HCT116 (cell line): Measurements from ENCODE around the gene CACNA2D3. TPM values are rescaled to one million over a fixed set of nuclear protein-coding genes. Genes with fewer than 3 reads are reported as not detected.

Source experiments
- ATAC-seq: fragments of 200-7000 bp; cut with Tn5 transposase; 2 replicates; pipeline ENCODE4 v1.9.1; 2020; ENCODE audit warnings: mild to moderate bottlenecking, moderate library complexity
- BruUV-seq: library from RNA; stranded (reverse); fragments of 400-500 nt; replicated peaks from 2 replicates; lab custom pipeline; 2021; lab: Mats Ljungman, UMichigan
- CTCF ChIA-PET: fragments of 300-600 bp; sonication (Branson Sonifier 250); formaldehyde crosslinking; loops from one replicate; lab custom pipeline; 2021; ENCODE audit warnings: antibody characterized with exemption; lab: Charles Lee
- POLR2A ChIA-PET: fragments of 300-600, 350-600 bp; sonication (Branson Sonifier 250); formaldehyde crosslinking; loops from one replicate; lab custom pipeline; 2021; ENCODE audit warnings: antibody characterized with exemption; lab: Charles Lee
- RAD21 ChIA-PET, 2 experiments: fragments of 300-600 bp; sonication (Branson Sonifier 250); formaldehyde crosslinking; loops; one replicate each; lab custom pipeline; 2023; ENCODE audit warnings: low total read pairs in 2 of 2; ENCODE audit not compliant: uncharacterized antibody in 2 of 2, unreplicated experiment in 2 of 2, low non-redundant PET in 1 of 2; lab: Charles Lee
- DNase-seq: peaks from one replicate; pipeline ENCODE4 v3.0.0-alpha.2; 2010; ENCODE audit warnings: low read depth, low spot score
- H2AFZ ChIP-seq: fragments of 200-600 bp; shearing (Covaris generic), sonication (generic); 2 replicates; pipeline ENCODE4 v1.6.1; 2017; ENCODE audit warnings: low read depth, mixed run types, mixed read lengths, antibody characterized with exemption, low read length; ENCODE audit not compliant: poor library complexity, severe bottlenecking
- H3K27ac ChIP-seq: 2 replicates; pipeline ENCODE4 v1.5.1; 2012; ENCODE audit warnings: low read depth, low read length
- H3K27me3 ChIP-seq: fragments of 200-600 bp; sonication (generic); 2 replicates; pipeline ENCODE4 v1.6.1; 2016; ENCODE audit warnings: mixed run types, low read length, mixed read lengths; ENCODE audit not compliant: insufficient read depth
- H3K36me3 ChIP-seq, 2 experiments: fragments of 200-500 bp in 1 of 2; fragments of 200-600 bp in 1 of 2; sonication (Bioruptor generic) in 1 of 2; sonication (generic) in 1 of 2; 2 replicates each; pipeline versions ENCODE4 v1.5.1 to v1.6.1; 2014 to 2016; ENCODE audit warnings: low read length in 2 of 2, inconsistent platforms in 1 of 2, mixed read lengths in 1 of 2, mixed run types in 1 of 2; ENCODE audit not compliant: insufficient read depth in 2 of 2, control insufficient read depth in 1 of 2
- H3K4me1 ChIP-seq, 2 experiments: fragments of 200-600 bp in 1 of 2; sonication (generic) in 1 of 2; 2 replicates each; pipeline versions ENCODE4 v1.5.1 to v1.6.1; 2012 to 2017; ENCODE audit warnings: low read length in 2 of 2, inconsistent platforms in 1 of 2, mild to moderate bottlenecking in 1 of 2, mixed read lengths in 1 of 2, mixed run types in 1 of 2, moderate library complexity in 1 of 2; ENCODE audit not compliant: insufficient read depth in 2 of 2, control insufficient read depth in 1 of 2
- H3K4me2 ChIP-seq: fragments of 200-600 bp; sonication (generic); 2 replicates; pipeline ENCODE4 v1.6.1; 2017; ENCODE audit warnings: mixed run types, low read length, mixed read lengths
- H3K4me3 ChIP-seq, 2 experiments: fragments of 200-600 bp in 1 of 2; sonication (generic) in 1 of 2; replicated peaks in 1 of 2; 2 replicates each; pipeline ENCODE4 v1.5.1; 2011 to 2016; ENCODE audit warnings: low read length in 2 of 2, control low read depth in 1 of 2, low read depth in 1 of 2, mild to moderate bottlenecking in 1 of 2, mixed read lengths in 1 of 2, mixed run types in 1 of 2
- H3K79me2 ChIP-seq: fragments of 200-600 bp; sonication (generic); 2 replicates; pipeline ENCODE4 v1.6.1; 2017; ENCODE audit warnings: mild to moderate bottlenecking, mixed run types, low read length, moderate library complexity, mixed read lengths; ENCODE audit not compliant: insufficient read depth
- H3K9ac ChIP-seq: fragments of 200-600 bp; sonication (generic); 2 replicates; pipeline ENCODE4 v1.6.1; 2016; ENCODE audit warnings: low read length, mixed read lengths
- H3K9me2 ChIP-seq: fragments of 200-600 bp; sonication (generic), shearing (Covaris generic); 2 replicates; pipeline ENCODE4 v1.6.1; 2017; ENCODE audit warnings: mixed run types, mild to moderate bottlenecking, moderate library complexity; ENCODE audit not compliant: insufficient read depth
- H3K9me3 ChIP-seq, 2 experiments: fragments of 200-500 bp in 1 of 2; fragments of 200-600 bp in 1 of 2; sonication (Bioruptor generic) in 1 of 2; sonication (generic) in 1 of 2; 2 replicates each; pipeline ENCODE4 v1.6.1; 2014 to 2017; ENCODE audit warnings: low read length in 2 of 2, mixed read lengths in 2 of 2, inconsistent platforms in 1 of 2, low read depth in 1 of 2, mild to moderate bottlenecking in 1 of 2, mixed run types in 1 of 2, moderate library complexity in 1 of 2; ENCODE audit not compliant: control insufficient read depth in 1 of 2, insufficient read depth in 1 of 2
- H4K20me1 ChIP-seq: fragments of 200-600 bp; sonication (generic), shearing (Covaris generic); 2 replicates; pipeline ENCODE4 v1.6.1; 2017; ENCODE audit warnings: mixed run types, mild to moderate bottlenecking, moderate library complexity; ENCODE audit not compliant: insufficient read depth
- ATF3 ChIP-seq: IDR thresholded peaks from 2 replicates; pipeline ENCODE4 v1.6.1; 2012
- CBX3 ChIP-seq: IDR thresholded peaks from 2 replicates; pipeline ENCODE4 v1.6.1; 2012; ENCODE audit warnings: low read depth
- CEBPB ChIP-seq: IDR thresholded peaks from 2 replicates; pipeline ENCODE4 v1.6.1; 2012; ENCODE audit warnings: low read depth
- CTCF ChIP-seq, 3 experiments: fragments of 200-600 bp in 1 of 3; sonication (generic) in 1 of 3; IDR thresholded peaks in 2 of 3; conservative IDR thresholded peaks in 1 of 3; 2 replicates each; pipeline ENCODE4 v1.5.1; 2012 to 2017; ENCODE audit warnings: low read depth in 2 of 3, low read length in 2 of 3, antibody characterized with exemption in 1 of 3, borderline replicate concordance in 1 of 3, control low read depth in 1 of 3, mild to moderate bottlenecking in 1 of 3, mixed read lengths in 1 of 3, mixed run types in 1 of 3, moderate library complexity in 1 of 3; ENCODE audit not compliant: insufficient read depth in 1 of 3
- EGR1 ChIP-seq: IDR thresholded peaks from 2 replicates; pipeline ENCODE4 v1.6.1; 2012; ENCODE audit warnings: low read depth
- EZH2phosphoT487 ChIP-seq: fragments of 200-600 bp; IDR thresholded peaks from 2 replicates; pipeline ENCODE4 v1.6.1; 2018; ENCODE audit warnings: antibody characterized with exemption, borderline replicate concordance
- FOSL1 ChIP-seq: IDR thresholded peaks from 2 replicates; pipeline ENCODE4 v1.6.1; 2012; ENCODE audit warnings: low read depth
- JUND ChIP-seq: IDR thresholded peaks from 2 replicates; pipeline ENCODE4 v1.6.1; 2012
- MAX ChIP-seq: IDR thresholded peaks from 2 replicates; pipeline ENCODE4 v1.6.1; 2012
- POLR2A ChIP-seq: IDR thresholded peaks from 2 replicates; pipeline ENCODE4 v1.7.0; 2011; ENCODE audit warnings: borderline replicate concordance; ENCODE audit not compliant: insufficient read depth, insufficient read length; ENCODE audit errors: extremely low read depth
- POLR2AphosphoS5 ChIP-seq: IDR thresholded peaks from 2 replicates; pipeline ENCODE4 v1.6.1; 2011; ENCODE audit warnings: mild to moderate bottlenecking, low read depth, low read length, moderate library complexity
- RAD21 ChIP-seq: IDR thresholded peaks from 2 replicates; pipeline ENCODE4 v1.6.1; 2012; ENCODE audit warnings: low read depth, mild to moderate bottlenecking
- REST ChIP-seq: IDR thresholded peaks from 2 replicates; pipeline ENCODE4 v1.6.1; 2012; ENCODE audit warnings: low read depth
- SIN3A ChIP-seq: IDR thresholded peaks from 2 replicates; pipeline ENCODE4 v1.6.1; 2012; ENCODE audit warnings: low read depth
- SRF ChIP-seq: IDR thresholded peaks from 2 replicates; pipeline ENCODE4 v1.6.1; 2012; ENCODE audit warnings: low read depth
- YY1 ChIP-seq: IDR thresholded peaks from 2 replicates; pipeline ENCODE4 v1.6.1; 2011; ENCODE audit warnings: low read length, low read depth, moderate library complexity, mild to moderate bottlenecking; ENCODE audit not compliant: insufficient replicate concordance; ENCODE audit errors: extremely low read depth
- ZNF274 ChIP-seq: fragments of 200-500 bp; sonication (Bioruptor generic); IDR thresholded peaks from 2 replicates; pipeline ENCODE4 v1.6.1; 2014; ENCODE audit warnings: mild to moderate bottlenecking, low read depth, low read length, inconsistent platforms
- intact Hi-C: fragments of 100-400 bp; cut with micrococcal nuclease; formaldehyde crosslinking; loops from 2 replicates; pipeline ENCODE4 v1.10.0; 2022
- total RNA-seq: library from RNA; stranded (reverse); gene quantifications from one replicate; pipeline ENCODE4 v1.2.1, GENCODE V29; 2021; ENCODE audit not compliant: unreplicated experiment

Gene CACNA2D3
- total RNA-seq, 1 experiment from 2014 or later = 0.20 TPM

- TF ChIP-seq CTCF (IDR thresholded peaks at IDR 0.05 in 2 of 3, conservative IDR thresholded peaks at IDR 0.05 in 1 of 3; ENCODE audit: borderline replicate concordance in 1 of 3, insufficient read depth in 1 of 3, low read depth in 2 of 3, low read length in 2 of 3) (no peak), FOSL1 (no peak), ZNF274 (no peak), ATF3 (no peak), JUND (no peak), EZH2phosphoT487 (no peak), SRF (no peak), CEBPB (no peak), RAD21 (no peak), SIN3A (no peak), YY1 (no peak)
Observed at GRCh38 chr3:54567949-54568348, 445.6 kb downstream of the CACNA2D3 start (continued).

- Histone ChIP-seq H3K79me2 (no peaks in the 10 kb centered on the region), H3K9ac (no peak overlapping the region), H3K4me3 (no peak overlapping the region), H2AFZ (no peak overlapping the region), H3K9me3 (no peaks in the 10 kb centered on the region; a peak in 1 of 4 replicates), H3K4me2 (no peak overlapping the region), H3K27ac (no peak overlapping the region), H3K4me1 (no peaks in the 10 kb centered on the region), H3K9me2 (no peaks in the 10 kb centered on the region), H3K36me3 (no peaks in the 10 kb centered on the region), H4K20me1 (no peaks in the 10 kb centered on the region), H3K27me3 (no peaks in the 10 kb centered on the region)
- ChIA-PET CTCF (no interaction called here), POLR2A (no interaction called here), RAD21 (no interaction called here)
- ATAC-seq (no peak), DNase-seq (no peak)
- intact Hi-C loops = no loop called here
- TF ChIP-seq CBX3 (no peak), POLR2AphosphoS5 (no peak), EGR1 (no peak), YY1 (no peak), ZNF274 (no peak), FOSL1 (no peak), CTCF (IDR thresholded peaks at IDR 0.05 in 2 of 3, conservative IDR thresholded peaks at IDR 0.05 in 1 of 3; ENCODE audit: borderline replicate concordance in 1 of 3, insufficient read depth in 1 of 3, low read depth in 2 of 3, low read length in 2 of 3) (no peak), SRF (no peak), SIN3A (no peak), REST (no peak), RAD21 (no peak), CEBPB (no peak), POLR2A (no peak), MAX (no peak)
- BruUV-seq = no TSS peak
Observed at GRCh38 chr3:54570008-54570407, 447.7 kb downstream of the CACNA2D3 start.
